ENCODE measurements around the gene HHIPL1. TPM values are rescaled to one million over a fixed set of nuclear protein-coding genes. Genes with fewer than 3 reads are reported as not detected.

The HHIPL1 gene
- total RNA-seq, 2 donors from 2014 or later: 0.12 to 0.21 TPM

DNA sequence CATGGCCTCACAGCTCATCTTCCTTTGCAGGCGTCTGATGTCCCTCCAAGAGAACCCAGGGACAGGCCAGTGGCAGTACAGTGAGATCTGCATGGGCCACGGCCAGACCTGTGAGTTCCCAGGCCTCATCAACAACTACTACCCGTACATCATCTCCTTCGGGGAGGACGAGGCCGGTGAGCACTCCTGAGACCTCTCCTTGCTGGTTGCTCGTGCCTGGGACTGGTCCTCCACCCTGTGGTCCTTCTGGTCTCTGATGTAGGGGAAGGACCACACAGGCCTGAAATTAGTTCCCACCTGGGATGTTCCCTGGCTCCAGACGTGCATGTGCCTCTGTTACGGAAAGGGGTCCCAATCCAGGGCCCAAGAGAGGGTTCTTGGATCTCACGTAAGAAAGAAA is 17.9 kb downstream of the HHIPL1 start:
- H3K27me3 Mint-ChIP-seq: peaks cover 56% of the 10 kb centered on the region
- no peak overlapping the region for H3K4me3 Mint-ChIP-seq
- no peak for DNase-seq
- H3K9me3 ChIP-seq (ENCODE audit: control insufficient read depth, low read length, poor library complexity, severe bottlenecking): no peaks in the 10 kb centered on the region
- ATAC-seq: no peak
- H3K27ac Mint-ChIP-seq: peak overlapping the region; percentile 32
- H3K4me1 Mint-ChIP-seq: peaks cover 8% of the 10 kb centered on the region
- H3K36me3 Mint-ChIP-seq (ENCODE audit: low read depth): peaks cover 6% of the 10 kb centered on the region

DNA sequence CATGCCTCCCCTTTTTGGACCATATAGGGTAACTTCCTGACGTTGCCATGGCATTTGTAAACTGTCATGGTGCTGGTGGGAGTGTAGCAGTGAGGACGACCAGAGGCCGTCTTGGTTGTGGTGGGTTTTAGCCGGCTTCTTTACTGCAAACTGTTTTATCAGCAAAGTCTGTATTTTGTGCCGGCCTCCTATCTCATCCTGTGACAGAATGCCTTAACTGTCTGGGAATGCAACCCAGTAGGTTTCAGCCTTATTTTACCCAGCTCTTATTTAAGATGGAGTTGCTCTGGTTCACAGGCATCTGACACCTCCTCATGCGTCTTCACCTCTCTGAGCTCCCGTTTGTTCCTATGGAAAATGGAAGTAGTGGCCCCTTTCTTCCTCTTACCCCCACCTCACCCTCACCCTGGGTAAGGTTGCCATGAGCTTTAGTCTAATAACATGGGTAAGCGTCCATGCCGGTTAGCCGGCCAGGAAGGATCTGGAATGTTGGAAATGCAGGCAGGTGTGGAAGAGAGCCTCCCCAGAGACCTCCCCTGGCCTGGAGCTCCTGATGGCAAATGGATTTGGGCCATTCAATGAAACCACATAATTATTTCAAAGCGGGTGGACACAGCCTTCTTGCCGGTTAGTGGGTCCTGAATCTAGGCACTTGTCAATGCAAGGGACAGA is 18.6 kb downstream of the HHIPL1 start:
- no peak overlapping the region for H3K27ac Mint-ChIP-seq
- H3K36me3 Mint-ChIP-seq (ENCODE audit: low read depth): peaks cover 3% of the 10 kb centered on the region
- ATAC-seq (no peak), DNase-seq (no peak)
- peaks cover 5% of the 10 kb centered on the region for H3K4me1 Mint-ChIP-seq
- H3K27me3 Mint-ChIP-seq: peaks cover 50% of the 10 kb centered on the region
- H3K9me3 ChIP-seq (ENCODE audit: control insufficient read depth, low read length, poor library complexity, severe bottlenecking): no peaks in the 10 kb centered on the region
- H3K4me3 Mint-ChIP-seq: no peak overlapping the region

DNA sequence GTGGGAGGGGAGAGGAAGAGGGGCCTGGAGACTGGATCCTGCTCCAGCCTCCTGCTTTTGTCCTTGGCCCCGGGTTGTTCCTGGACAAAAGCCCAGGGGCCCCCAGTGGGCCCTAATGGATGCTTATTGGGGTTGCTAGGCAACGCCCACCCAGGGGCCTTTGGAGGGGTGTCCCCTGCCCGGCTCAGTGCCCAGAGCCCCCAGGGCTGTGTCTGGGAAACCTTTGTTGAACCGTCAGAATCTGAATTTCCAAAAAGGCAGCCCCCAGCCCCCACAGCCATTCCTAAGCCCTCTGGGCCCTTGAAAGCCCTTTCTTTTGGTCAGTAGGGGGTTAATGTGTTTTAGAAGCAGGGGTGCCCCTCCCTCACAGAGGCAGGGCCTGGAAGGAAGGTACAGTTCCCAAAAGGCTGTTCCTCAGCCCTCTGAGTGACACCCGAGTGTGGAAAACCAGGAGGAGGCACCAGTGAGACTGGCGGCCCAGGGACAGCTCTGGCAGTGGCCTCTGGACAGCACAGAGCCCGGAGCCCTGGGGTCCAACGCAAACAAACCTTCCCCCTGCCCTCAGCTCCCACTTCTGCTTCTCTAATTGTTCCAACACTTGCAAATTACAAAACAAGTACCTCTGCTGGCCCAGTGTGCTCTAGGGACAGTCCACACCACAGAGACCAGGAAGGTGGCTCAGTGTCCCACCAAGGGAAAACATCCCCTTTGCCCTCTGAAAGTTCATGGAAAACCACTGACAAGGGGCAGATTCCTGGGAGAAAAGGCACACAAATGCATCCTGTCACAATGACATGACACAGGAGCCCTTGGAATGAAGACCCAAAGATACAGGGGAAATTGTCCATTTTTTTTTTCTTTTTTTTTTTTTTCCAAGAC is 19.4 kb downstream of the HHIPL1 start:
- H3K9me3 ChIP-seq (ENCODE audit: control insufficient read depth, low read length, poor library complexity, severe bottlenecking): no peaks in the 10 kb centered on the region
- ATAC-seq (no peak), DNase-seq (no peak)
- Mint-ChIP-seq H3K36me3 (ENCODE audit: low read depth) (peaks cover 3% of the 10 kb centered on the region), H3K4me1 (peaks cover 3% of the 10 kb centered on the region), H3K4me3 (no peak overlapping the region), H3K27ac (no peak overlapping the region), H3K27me3 (peaks cover 51% of the 10 kb centered on the region)

DNA sequence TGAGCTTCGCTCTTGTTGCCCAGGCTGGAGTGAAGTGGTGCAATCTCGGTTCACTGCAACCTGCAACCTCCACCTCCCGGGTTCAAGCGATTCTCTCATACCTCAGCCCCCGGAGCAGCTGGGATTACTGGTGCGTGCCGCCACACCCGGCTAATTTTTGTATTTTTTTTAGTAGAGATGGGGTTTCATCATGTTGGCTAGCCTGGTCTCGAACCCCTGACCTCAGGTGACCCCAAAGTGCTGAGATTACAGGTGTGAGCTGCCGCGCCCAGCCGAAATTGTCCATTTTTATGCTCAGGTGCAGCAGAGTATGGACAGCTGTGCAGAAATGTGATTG is 20.0 kb downstream of the HHIPL1 start:
- Mint-ChIP-seq H3K4me1 (peaks cover 3% of the 10 kb centered on the region), H3K36me3 (ENCODE audit: low read depth) (peaks cover 3% of the 10 kb centered on the region), H3K4me3 (no peak overlapping the region), H3K27ac (no peak overlapping the region), H3K27me3 (peaks cover 51% of the 10 kb centered on the region)
- no peak for ATAC-seq
- H3K9me3 ChIP-seq (ENCODE audit: control insufficient read depth, low read length, poor library complexity, severe bottlenecking): no peaks in the 10 kb centered on the region
- no peak for DNase-seq

DNA sequence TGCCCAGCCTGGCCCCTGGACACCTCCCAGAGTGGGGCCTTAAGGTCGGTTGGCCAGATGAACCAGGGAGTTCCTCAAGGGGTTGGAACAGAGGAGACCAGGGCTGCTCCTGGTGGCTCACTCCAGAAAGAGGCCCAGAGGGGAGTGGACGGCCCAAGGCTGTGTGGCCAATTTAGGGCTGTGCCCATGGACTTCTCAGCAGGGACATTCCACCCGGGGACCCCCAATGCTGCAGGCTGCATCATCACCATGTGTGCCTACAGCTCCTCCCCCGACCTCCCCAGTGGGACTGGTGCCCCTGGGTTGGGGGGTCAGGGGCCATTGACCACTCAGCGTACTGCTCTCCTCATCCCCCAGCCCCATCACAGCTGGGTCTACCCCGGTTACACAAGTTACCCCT is 21.6 kb downstream of the HHIPL1 start:
- no peak overlapping the region for H3K4me3 Mint-ChIP-seq
- no peak for ATAC-seq

DNA sequence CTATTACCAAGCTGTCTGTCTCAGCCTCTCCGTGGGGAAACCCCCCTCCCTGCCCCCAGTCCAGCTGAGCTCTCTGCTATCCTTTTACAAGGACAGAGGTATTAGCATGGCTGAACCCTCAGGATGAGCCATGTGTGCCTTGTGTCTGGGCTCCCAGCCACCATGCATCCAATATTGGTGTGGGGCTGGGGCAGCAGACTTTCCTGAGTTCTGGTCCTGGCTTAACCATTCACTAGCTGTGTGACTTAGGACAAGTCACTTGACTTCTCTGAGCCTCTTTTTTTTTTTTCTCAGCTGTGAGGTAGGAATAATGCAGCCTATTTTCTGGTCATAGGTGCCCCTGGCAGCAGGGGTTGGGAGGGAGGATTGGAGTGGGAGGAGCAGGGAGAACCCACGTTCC is 22.1 kb downstream of the HHIPL1 start:
- DNase-seq (no peak), ATAC-seq (no peak)
- H3K4me3 Mint-ChIP-seq: no peak overlapping the region

More for the DNA sequence above, 21.6 kb downstream of the HHIPL1 start:
- H3K27ac Mint-ChIP-seq: no peak overlapping the region
- no peaks in the 10 kb centered on the region for H3K36me3 Mint-ChIP-seq (ENCODE audit: low read depth)
- no peaks in the 10 kb centered on the region for H3K4me1 Mint-ChIP-seq
- H3K27me3 Mint-ChIP-seq: peaks cover 40% of the 10 kb centered on the region
- DNase-seq: no peak
- H3K9me3 ChIP-seq (ENCODE audit: control insufficient read depth, low read length, poor library complexity, severe bottlenecking): no peaks in the 10 kb centered on the region

DNA sequence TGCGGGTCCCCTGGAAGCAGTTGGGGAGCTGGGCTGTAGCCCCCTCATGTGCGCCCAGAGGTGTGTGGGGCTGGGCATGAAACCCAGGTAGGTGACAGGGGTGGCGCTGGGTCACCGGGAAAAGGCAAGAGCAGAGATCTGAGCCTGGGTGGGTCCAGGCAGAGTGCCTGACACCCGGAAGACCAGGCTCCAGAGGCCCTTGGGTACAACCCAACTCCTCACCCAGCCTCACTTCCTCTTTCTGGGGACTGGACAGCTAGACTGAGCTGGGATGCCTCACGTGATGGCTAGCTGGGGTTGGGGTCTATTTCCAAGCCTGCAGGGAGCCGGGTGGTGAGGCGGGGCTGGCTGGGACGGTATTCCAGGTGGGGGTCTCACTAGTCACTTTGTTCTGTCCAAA is 22.9 kb downstream of the HHIPL1 start:
- H3K9me3 ChIP-seq (ENCODE audit: control insufficient read depth, low read length, poor library complexity, severe bottlenecking): no peaks in the 10 kb centered on the region
- no peak overlapping the region for H3K4me3 Mint-ChIP-seq
- H3K36me3 Mint-ChIP-seq (ENCODE audit: low read depth): no peaks in the 10 kb centered on the region
- peaks cover 36% of the 10 kb centered on the region for H3K27me3 Mint-ChIP-seq
- no peak overlapping the region for H3K27ac Mint-ChIP-seq
- ATAC-seq (no peak), DNase-seq (no peak)
- peaks cover 5% of the 10 kb centered on the region for H3K4me1 Mint-ChIP-seq

More for the DNA sequence above, 22.1 kb downstream of the HHIPL1 start:
- Mint-ChIP-seq H3K4me1 (no peaks in the 10 kb centered on the region), H3K27ac (no peak overlapping the region), H3K36me3 (ENCODE audit: low read depth) (no peaks in the 10 kb centered on the region), H3K27me3 (peaks cover 40% of the 10 kb centered on the region)
- no peaks in the 10 kb centered on the region for H3K9me3 ChIP-seq (ENCODE audit: control insufficient read depth, low read length, poor library complexity, severe bottlenecking)

DNA sequence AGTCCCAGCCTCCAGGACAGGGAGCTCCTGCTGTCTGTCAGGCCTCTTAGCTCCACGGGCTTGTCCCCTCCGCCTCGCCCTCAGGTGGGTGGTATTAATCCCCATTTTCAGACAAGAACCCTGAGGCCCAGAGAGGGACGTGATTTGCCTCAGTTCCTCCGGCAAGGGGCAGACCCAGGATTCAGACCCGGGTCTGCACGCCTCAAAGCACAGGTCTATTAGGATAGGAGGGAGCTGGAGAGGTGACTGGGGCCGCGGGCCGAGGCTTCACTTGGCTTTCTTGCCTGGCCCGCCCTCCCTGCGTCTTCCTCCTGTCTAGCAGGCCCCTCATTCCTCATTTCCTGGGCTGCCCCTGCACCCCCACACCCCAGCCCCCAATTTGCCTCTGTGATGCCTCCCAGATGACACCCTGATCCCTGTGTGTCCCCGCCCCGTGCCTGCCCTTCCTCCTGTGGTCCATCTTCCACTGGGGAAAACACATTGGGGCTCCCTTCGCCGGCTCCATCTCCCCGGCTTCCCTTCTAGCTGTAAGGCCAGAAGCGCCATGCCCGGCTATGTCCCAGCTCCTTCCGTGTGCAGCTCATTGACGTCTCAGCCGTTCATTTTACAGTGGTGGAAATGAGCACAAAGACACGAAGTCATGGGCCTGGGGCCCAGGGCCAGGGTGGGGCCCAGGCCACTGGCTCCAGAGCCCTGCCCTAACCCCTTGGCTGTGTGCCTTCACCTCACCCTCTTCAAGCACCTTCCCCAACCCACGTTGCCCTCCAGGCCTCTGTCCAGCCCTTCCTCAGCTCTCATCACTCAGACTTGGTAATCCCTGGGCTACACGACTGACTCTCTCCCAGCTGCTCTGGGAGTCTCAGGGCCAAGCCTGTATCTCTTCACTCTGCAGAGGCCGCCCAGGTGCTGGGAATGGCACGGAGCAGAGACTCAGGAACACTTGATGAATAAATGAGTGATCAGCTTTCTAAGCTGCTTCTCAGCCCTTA is 23.7 kb downstream of the HHIPL1 start:
- no peak overlapping the region for H3K4me3 Mint-ChIP-seq
- H3K27ac Mint-ChIP-seq: peak overlapping the region; percentile 54
- peaks cover 29% of the 10 kb centered on the region for H3K27me3 Mint-ChIP-seq
- peaks cover 5% of the 10 kb centered on the region for H3K4me1 Mint-ChIP-seq
- no peaks in the 10 kb centered on the region for H3K9me3 ChIP-seq (ENCODE audit: control insufficient read depth, low read length, poor library complexity, severe bottlenecking)
- DNase-seq (no peak), ATAC-seq (no peak)
- H3K36me3 Mint-ChIP-seq (ENCODE audit: low read depth): no peaks in the 10 kb centered on the region

DNA sequence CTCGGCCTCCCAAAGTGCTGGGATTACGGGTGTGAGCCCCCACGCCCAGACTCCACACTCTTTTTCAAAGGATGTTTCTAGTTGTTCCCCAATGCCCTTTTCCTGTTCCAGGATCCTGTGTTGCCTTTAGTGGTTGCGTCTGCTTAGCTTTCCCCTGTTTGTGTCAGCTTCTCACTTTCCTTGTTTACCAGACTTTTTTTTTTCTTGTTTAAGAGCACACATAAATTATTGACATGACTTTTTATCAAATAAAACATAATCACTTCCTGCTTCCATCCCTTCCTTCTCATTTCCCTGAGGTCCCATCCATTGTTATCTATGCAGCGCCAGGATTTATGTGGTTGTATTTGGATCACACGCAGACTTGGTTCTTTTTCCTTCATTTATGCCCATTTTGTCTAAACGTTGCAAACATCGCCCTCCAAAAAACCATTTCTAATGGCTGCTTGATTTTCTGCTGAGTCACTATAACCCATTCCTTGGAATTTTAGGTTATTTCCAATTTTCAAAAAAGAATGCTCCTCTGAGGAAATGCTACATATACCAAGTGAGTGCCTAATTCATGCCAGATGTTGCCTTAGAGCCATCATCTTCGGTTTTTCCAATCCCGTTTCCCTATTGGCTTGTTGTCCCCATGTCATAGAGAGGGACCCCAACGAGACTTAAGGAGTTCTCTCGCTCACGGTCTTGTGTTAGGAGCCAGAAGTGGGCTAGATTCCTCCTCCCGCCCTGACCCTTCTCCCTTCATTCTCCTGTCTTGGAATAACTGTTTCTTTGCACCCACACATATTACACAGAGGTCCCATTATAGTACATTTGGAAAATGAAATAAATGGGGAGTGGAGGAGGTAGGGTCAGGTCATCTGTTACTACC is 25.7 kb downstream of the HHIPL1 start:
- no peaks in the 10 kb centered on the region for H3K9me3 ChIP-seq (ENCODE audit: control insufficient read depth, low read length, poor library complexity, severe bottlenecking)
- DNase-seq: no peak
- Mint-ChIP-seq H3K27ac (no peak overlapping the region), H3K36me3 (ENCODE audit: low read depth) (no peaks in the 10 kb centered on the region), H3K4me3 (no peak overlapping the region), H3K4me1 (peaks cover 5% of the 10 kb centered on the region), H3K27me3 (peaks cover 28% of the 10 kb centered on the region)
- no peak for ATAC-seq

DNA sequence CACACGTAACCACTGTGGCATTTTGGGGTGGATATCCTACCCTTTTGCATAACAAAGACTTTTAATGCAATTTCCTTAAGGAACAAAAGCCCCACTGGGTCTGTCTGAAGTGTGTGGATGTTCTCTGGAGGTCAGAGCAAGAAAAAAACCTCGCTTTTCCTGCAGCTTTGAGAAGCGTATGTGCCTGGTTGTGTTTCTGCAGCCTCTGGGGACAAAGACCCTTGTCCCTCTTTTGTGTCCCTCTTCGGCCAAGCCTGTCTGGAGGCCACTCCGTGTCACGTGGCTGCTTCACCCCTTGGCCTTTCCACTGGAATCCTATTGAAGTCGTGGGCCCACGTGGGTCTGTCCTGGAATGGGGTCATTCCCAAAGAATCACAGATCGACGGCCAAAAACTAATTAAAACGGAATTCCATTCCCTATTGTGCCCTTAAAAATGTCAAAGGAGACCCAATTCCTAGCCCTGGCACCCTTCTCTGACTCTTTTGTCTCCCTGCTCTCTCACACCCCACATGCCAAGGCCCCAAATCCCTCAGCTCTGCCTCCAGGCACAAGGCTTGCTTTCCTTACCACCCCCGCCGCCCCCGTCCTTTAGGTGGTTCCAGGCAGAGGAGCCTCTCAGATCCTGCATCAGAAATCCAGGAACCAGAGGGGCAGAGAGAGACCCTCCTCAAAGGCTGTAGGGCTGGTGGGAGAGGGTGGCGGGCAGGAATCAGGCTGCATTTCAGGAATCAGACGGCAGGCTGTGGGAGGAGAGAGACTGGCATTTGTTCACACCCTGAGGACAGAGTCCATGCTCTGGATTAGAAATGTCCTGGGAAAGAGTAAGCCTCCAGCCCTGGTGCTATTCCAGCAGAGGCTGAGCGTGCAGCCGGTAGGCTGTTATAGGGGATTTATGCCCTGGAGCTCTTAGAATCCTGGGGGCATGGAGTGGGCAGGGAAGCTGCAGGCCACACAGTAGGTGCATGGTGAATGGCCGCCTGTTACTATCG is 26.6 kb downstream of the HHIPL1 start:
- Mint-ChIP-seq H3K27me3 (peaks cover 22% of the 10 kb centered on the region), H3K4me3 (no peak overlapping the region), H3K27ac (no peak overlapping the region), H3K36me3 (ENCODE audit: low read depth) (no peaks in the 10 kb centered on the region), H3K4me1 (peaks cover 5% of the 10 kb centered on the region)
- no peak for DNase-seq
- no peak for ATAC-seq
- no peaks in the 10 kb centered on the region for H3K9me3 ChIP-seq (ENCODE audit: control insufficient read depth, low read length, poor library complexity, severe bottlenecking)

DNA sequence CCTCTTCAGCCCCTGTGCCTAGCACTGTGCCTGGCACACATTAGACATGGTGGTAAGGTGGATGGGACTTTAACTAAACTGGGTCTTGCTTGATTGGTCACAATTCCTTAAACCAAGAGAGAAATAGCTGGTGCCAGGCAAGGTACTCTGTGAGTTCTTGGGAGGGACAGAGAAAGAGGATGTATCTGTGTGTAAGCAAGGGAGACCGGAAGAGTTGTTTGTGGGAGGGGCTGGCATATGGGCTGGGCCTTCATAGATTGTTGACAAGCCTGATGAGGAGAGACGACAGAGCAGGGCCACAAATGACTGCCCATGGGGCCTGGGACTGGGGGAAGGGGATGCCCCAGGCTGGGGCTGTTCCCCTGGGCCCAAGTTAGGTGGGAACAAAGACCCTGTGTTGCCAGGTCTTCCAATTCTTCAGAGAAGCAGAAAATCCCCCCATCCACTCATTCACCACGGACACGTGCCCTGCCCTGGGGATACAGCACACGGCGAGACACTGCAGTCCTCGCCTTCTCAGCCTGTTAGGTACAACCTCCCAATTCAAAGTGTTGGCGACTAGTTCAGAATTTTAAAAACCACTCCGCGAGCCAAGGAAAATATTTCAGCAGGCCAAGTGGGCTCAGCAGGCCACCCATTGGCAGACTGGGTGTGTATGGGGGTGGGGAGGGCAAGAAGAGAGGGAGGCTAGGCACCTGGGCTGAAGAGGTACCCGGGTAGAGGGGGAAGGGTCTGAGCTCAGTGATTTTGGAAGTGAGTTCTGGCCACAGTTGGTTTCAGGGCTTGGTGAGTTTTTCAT is 27.8 kb downstream of the HHIPL1 start:
- H3K27ac Mint-ChIP-seq: peak overlapping the region; percentile 54
- no peak for DNase-seq

More for the DNA sequence above, 27.8 kb downstream of the HHIPL1 start:
- H3K4me3 Mint-ChIP-seq: no peak overlapping the region
- peaks cover 22% of the 10 kb centered on the region for H3K27me3 Mint-ChIP-seq
- H3K4me1 Mint-ChIP-seq: peaks cover 5% of the 10 kb centered on the region
- H3K9me3 ChIP-seq (ENCODE audit: control insufficient read depth, low read length, poor library complexity, severe bottlenecking): no peaks in the 10 kb centered on the region
- ATAC-seq: peak; percentile 79
- H3K36me3 Mint-ChIP-seq (ENCODE audit: low read depth): no peaks in the 10 kb centered on the region

Measured in T-helper 17 cell (primary cell).